Type B pancreatic cell (in vitro differentiated cells): ENCODE results near the gene TTC23. TPM values are rescaled to one million over a fixed set of nuclear protein-coding genes. Genes with fewer than 3 reads are reported as not detected.

Source experiments
- DNase-seq: peaks from one replicate; pipeline ENCODE4 v3.0.0; 2021; ENCODE audit warnings: mixed read lengths; ENCODE audit not compliant: unreplicated experiment; ENCODE audit errors: extremely low spot score
- H3K27ac Mint-ChIP-seq: 2 replicates; pipeline ENCODE4 v1.8.0; 2021; ENCODE audit warnings: mild to moderate bottlenecking, mixed read lengths
- H3K27me3 Mint-ChIP-seq: 2 replicates; pipeline ENCODE4 v1.8.0; 2021; ENCODE audit warnings: mixed read lengths
- H3K36me3 Mint-ChIP-seq: 2 replicates; pipeline ENCODE4 v1.8.0; 2021; ENCODE audit warnings: mixed read lengths
- H3K4me1 Mint-ChIP-seq: one replicate; pipeline ENCODE4 v1.8.0; 2021; ENCODE audit warnings: mixed read lengths; ENCODE audit not compliant: unreplicated experiment
- H3K4me3 Mint-ChIP-seq: 2 replicates; pipeline ENCODE4 v1.8.0; 2021; ENCODE audit warnings: mild to moderate bottlenecking, mixed read lengths
- H3K9me3 Mint-ChIP-seq: 2 replicates; pipeline ENCODE4 v1.8.0; 2021; ENCODE audit warnings: mixed read lengths
- long read RNA-seq: library from polyadenylated mRNA; unstranded; transcript quantifications from one replicate; pipeline ENCODE4 v2.0.0, GENCODE V29; 2020
- total RNA-seq: library from RNA; stranded (reverse); gene quantifications from 2 replicates; pipeline ENCODE4 v1.2.1, GENCODE V29; 2021; ENCODE audit warnings: low replicate concordance
- TF ChIP-seq, protein P1 (sequence below): fragments of 200-600 bp; sonication (generic); conservative IDR thresholded peaks from 2 replicates; pipeline ENCODE4 v1.5.0; 2021; ENCODE audit warnings: antibody characterized with exemption, mild to moderate bottlenecking

Gene TTC23, protein sequence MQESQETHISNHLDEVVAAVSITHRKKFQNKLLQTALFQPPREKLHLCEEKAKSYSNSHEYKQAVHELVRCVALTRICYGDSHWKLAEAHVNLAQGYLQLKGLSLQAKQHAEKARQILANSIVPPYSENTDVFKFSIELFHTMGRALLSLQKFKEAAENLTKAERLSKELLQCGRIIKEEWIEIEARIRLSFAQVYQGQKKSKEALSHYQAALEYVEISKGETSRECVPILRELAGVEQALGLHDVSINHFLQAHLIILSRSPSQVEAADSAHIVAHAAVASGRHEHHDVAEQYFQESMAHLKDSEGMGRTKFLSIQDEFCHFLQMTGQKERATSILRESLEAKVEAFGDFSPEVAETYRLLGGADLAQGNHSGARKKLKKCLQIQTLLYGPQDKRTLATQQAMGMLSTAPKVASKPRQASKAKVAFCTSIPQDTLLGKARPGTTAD
- 18.8 and 26.4 TPM in 2 replicates for total RNA-seq
- long read RNA-seq, partial matches to known transcripts = 9 of 28 reads
- long read RNA-seq, other reads (novel, unspliced or antisense) = 17 of 28 reads

DNA sequence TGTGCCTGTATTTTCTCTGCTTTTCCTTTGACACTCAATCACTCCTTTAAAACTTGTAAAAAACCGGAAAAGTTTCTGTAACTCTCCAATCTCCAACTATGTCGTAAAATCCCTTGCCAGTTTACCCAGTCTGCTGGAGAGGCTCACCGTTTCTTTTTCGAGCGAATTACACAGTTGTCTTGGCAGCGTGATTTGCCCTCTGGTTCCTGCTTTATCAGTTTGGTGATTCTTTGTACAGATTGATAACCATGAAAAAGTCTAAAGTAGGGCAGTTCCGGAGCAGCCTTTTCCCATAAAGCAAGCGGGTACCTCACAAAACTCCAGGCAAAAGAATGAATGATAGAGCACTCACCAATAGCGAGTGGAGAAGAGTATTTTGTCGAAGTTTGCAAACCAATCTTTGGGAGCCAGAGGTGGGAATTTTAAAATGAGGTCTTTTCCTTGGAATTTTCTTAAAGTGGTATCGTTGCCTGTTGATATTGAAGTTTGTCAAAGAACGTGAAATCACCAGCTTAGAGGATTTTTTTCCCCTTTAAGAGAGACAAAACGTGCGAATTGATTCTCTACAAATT lies at the start of gene TTC23:
TSS of gene TTC23 (minus strand) at position 312 of the 572 bp plus-strand sequence. CDS start 20,869 bp downstream, outside the sequence.
- no peaks in the 10 kb centered on the region for H3K36me3 Mint-ChIP-seq
- peaks cover 15% of the 10 kb centered on the region for H3K4me1 Mint-ChIP-seq
- no peaks in the 10 kb centered on the region for H3K27me3 Mint-ChIP-seq
- TF ChIP-seq, protein P1, sequence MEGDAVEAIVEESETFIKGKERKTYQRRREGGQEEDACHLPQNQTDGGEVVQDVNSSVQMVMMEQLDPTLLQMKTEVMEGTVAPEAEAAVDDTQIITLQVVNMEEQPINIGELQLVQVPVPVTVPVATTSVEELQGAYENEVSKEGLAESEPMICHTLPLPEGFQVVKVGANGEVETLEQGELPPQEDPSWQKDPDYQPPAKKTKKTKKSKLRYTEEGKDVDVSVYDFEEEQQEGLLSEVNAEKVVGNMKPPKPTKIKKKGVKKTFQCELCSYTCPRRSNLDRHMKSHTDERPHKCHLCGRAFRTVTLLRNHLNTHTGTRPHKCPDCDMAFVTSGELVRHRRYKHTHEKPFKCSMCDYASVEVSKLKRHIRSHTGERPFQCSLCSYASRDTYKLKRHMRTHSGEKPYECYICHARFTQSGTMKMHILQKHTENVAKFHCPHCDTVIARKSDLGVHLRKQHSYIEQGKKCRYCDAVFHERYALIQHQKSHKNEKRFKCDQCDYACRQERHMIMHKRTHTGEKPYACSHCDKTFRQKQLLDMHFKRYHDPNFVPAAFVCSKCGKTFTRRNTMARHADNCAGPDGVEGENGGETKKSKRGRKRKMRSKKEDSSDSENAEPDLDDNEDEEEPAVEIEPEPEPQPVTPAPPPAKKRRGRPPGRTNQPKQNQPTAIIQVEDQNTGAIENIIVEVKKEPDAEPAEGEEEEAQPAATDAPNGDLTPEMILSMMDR = no peak
- no peak within 1 kb of the TSS for H3K27ac Mint-ChIP-seq
- H3K4me3 Mint-ChIP-seq = no peak within 1 kb of the TSS
- H3K9me3 Mint-ChIP-seq = no peaks in the 10 kb centered on the region
- DNase-seq = no peak

DNA sequence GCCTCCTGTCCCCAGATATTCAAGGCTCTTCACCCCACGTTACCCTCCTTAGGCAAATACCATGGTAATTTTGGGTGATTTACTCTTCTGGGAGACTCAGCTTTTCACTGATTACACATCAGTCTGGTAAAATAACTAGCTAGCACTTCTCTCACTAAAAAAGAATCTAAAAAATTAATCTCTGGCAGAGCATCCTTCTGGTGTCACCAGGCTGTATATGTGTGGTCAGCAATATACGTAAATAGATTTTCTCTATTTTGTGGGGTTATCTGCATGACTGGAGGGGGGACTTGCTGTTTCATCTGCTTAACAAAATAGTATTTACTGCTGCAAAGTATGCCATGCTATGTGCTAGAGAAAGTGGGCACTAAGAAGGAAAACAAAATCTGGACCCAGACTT lies 47.0 kb upstream of the TTC23 start:
- no peaks in the 10 kb centered on the region for H3K9me3 Mint-ChIP-seq
- no peaks in the 10 kb centered on the region for H3K4me1 Mint-ChIP-seq
- TF ChIP-seq, protein P1 = no peak
- no peak overlapping the region for H3K4me3 Mint-ChIP-seq
- no peak overlapping the region for H3K27ac Mint-ChIP-seq
- no peak for DNase-seq
- H3K27me3 Mint-ChIP-seq = no peaks in the 10 kb centered on the region
- peaks cover 27% of the 10 kb centered on the region for H3K36me3 Mint-ChIP-seq

DNA sequence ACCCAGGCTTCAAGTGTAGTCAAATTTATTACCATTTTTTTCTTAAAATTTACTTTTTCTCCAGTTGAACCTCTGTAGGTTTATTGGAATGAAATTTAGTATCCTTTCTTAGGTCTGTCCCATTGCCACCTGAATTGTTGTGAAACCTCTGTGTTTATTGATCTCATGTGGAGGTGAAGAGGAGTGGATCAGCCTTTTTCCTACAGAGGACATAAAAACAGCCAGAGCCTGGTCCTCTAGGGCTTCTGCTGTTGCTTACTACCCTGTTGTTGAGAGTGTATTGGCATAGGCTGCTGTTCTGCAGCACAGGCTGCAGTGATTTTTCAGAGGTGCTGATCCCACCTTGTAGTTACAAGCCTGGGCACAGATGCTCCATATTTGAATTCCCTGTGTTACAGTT lies 46.5 kb upstream of the TTC23 start:
- Mint-ChIP-seq H3K9me3 (no peaks in the 10 kb centered on the region), H3K27ac (no peak overlapping the region), H3K4me3 (no peak overlapping the region), H3K27me3 (no peaks in the 10 kb centered on the region), H3K36me3 (peaks cover 32% of the 10 kb centered on the region), H3K4me1 (no peaks in the 10 kb centered on the region)
- no peak for DNase-seq
- TF ChIP-seq, protein P1 = no peak

DNA sequence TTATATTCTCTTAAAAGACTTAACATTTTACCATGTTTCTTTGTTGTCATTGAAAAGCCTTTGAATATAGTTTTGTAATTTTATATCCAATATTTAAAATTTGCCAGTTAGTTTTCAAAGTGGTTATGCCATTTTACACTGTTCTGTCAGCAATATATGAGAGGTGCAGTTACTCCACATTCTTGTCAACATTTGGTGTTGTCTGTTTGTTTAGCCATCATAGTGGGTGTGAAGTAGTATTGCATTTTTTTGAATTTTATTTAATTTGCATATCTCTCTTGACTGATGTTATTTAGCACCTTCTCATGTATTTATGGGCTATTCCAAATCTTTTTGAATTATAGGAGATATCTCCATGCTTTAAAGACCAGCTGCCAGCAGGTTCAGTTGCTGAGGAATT lies 42.3 kb upstream of the TTC23 start:
- no peaks in the 10 kb centered on the region for H3K4me1 Mint-ChIP-seq
- DNase-seq = no peak
- no peak overlapping the region for H3K27ac Mint-ChIP-seq
- no peaks in the 10 kb centered on the region for H3K27me3 Mint-ChIP-seq
- TF ChIP-seq, protein P1 = no peak
- no peak overlapping the region for H3K4me3 Mint-ChIP-seq
- peaks cover 32% of the 10 kb centered on the region for H3K36me3 Mint-ChIP-seq
- H3K9me3 Mint-ChIP-seq = no peaks in the 10 kb centered on the region

DNA sequence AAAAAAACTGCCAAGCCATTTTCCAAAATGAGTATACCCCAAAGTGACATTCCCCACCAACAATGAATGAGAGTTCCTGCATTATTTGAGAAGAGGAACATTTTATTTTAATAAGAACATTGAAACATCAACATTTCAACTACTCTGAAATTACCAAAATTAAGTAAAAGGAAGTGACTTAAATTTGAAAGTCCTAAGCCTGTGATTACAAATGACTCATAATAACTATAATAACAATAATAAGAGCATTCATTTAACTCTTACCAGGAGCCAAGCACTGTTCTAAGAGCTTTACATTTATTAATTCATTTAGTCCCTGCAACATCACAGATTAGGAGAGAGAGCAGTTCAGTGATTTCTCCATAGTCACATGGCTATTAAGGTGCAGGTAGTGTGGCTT lies 34.3 kb upstream of the TTC23 start:
- H3K4me3 Mint-ChIP-seq = no peak overlapping the region
- H3K4me1 Mint-ChIP-seq = no peaks in the 10 kb centered on the region
- H3K36me3 Mint-ChIP-seq = no peaks in the 10 kb centered on the region
- TF ChIP-seq, protein P1 = no peak
- DNase-seq = no peak
- H3K27ac Mint-ChIP-seq = no peak overlapping the region
- no peaks in the 10 kb centered on the region for H3K9me3 Mint-ChIP-seq
- H3K27me3 Mint-ChIP-seq = no peaks in the 10 kb centered on the region
